ENCODE results near the gene AMBRA1.

DNA sequence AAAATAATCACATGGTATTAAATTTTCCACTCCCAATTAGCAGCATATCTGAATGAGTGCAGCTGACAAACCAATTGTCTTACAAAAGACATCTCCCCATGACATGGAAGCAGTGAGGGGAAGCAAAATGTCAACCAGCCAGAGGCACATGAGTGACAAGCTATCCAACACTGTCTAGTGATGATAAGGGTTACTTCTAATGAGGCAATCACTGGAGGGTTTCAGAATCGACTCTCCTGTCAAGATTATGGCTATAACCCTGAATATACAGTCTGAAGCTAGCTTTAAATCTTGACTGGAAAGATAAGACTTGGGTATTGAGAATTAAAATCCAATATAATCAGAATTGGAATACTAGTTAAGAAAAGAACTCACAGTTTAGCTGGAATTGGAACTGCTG is 50.3 kb downstream of the AMBRA1 start:
- TF ChIP-seq CTCF (IDR thresholded peaks at IDR 0.05), result no peak
- no peak for TF ChIP-seq POLR2A (IDR thresholded peaks at IDR 0.05)
